ENCODE measurements around the gene LAG3.

The LAG3 gene

GRCh38 chr12:6766651-6767349 lies 5.5 kb upstream of the LAG3 start:
- TF ChIP-seq ZFX (IDR thresholded peaks at IDR 0.05) = peak; percentile 68; the same call in 1 of the 2 replicates
- TF ChIP-seq, protein P1, sequence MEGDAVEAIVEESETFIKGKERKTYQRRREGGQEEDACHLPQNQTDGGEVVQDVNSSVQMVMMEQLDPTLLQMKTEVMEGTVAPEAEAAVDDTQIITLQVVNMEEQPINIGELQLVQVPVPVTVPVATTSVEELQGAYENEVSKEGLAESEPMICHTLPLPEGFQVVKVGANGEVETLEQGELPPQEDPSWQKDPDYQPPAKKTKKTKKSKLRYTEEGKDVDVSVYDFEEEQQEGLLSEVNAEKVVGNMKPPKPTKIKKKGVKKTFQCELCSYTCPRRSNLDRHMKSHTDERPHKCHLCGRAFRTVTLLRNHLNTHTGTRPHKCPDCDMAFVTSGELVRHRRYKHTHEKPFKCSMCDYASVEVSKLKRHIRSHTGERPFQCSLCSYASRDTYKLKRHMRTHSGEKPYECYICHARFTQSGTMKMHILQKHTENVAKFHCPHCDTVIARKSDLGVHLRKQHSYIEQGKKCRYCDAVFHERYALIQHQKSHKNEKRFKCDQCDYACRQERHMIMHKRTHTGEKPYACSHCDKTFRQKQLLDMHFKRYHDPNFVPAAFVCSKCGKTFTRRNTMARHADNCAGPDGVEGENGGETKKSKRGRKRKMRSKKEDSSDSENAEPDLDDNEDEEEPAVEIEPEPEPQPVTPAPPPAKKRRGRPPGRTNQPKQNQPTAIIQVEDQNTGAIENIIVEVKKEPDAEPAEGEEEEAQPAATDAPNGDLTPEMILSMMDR (conservative IDR thresholded peaks at IDR 0.05) = peak; percentile 95
- peak overlapping the region; percentile 87 for H3K27ac ChIP-seq

DNA sequence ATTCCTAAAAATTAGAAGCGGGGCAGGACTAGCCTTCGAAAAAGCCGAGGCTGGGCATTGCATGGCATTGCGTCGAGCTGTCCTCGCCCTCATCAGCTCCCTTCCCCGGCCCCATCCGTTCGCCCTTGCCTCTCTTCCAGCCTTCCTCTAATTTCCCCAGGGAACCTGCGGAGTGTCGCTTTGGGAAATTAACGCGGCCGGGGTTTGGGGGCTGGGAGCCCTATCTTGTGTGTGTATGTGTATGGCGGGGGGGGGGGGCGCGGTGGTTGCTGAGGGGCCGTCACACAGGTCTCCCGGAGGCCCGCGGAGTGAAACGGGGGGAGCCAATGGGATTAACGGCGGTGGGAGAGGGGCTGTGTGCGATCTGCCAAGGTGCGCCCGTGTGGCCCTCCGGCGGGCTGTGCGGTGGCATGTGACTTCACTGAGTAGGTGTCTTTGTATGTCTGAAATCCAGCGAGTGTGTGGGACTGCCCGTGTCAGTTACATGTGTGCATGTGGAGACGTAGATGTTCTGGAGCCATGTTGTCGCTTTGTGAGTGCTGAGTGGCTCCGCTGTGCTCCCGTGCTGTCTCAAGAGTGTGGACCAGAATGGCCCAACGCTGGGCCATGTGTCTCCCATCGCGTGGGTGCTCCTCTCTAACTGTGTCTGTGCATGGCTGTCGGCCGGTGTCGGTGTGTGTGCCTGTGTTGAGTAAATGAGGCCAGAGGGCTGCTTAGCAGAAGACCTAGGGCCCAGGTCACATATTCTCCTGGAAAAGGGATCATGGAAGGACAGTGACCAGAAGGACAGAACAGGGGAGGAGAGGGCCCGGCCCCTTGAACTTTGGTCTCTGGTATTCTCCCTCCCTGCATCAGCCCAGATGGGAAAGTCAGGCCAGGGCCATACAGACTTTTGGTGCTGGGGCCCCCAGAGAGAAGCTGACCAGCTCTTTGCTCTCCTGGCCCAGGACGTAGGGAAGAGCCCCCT lies 4.7 kb upstream of the LAG3 start:
- TF ChIP-seq, protein P1 (conservative IDR thresholded peaks at IDR 0.05) = no peak
- no peak for TF ChIP-seq ZFX (IDR thresholded peaks at IDR 0.05)
- peak overlapping the region; percentile 87 for H3K27ac ChIP-seq

DNA sequence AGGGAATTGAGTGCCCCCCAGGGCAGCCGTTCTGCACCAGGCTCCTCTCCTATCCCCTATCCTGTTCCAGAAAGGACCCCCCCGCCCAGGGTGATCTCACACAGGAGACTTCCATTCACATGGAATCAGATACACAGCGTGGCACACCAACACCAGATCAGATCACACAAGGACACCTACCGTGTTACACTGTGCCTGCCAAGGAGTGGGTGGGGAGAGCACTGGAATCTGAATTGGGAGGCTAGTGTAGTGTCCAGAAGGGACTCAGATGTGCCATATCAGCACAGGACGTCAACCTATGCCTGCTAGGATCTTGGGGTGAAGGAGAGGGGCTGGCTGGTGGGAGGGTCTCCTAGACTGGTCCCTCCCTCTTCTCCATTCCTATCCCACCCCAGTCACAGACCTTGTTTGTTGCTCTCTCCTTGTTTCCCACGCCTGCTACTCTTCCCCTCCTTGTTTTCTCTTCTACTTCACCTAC lies 3.8 kb upstream of the LAG3 start:
- no peak for TF ChIP-seq ZFX (IDR thresholded peaks at IDR 0.05)
- TF ChIP-seq, protein P1 (conservative IDR thresholded peaks at IDR 0.05) = no peak
- H3K27ac ChIP-seq = peak overlapping the region; percentile 87

DNA sequence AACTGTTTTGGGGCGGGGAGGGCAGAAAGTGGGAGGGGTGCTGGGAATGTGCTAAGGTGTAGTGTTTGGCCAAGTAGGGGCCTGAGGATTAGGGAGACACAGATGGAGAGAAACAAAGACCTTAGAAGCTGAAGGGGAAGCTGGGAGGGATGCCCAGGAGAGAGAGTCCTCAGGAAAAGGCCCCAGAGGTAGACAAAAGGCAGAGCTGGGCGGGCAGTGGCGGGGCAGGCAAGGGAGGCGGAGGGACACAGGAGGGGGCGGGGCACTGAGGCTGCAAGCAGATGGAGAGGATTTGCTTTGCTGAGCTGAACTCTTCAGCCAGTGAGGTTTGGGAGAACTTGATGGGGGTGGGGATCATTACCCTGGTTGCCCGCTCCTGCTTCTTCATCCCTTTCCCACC lies 3.3 kb upstream of the LAG3 start:
- no peak overlapping the region for H3K27ac ChIP-seq
- TF ChIP-seq, protein P1 (conservative IDR thresholded peaks at IDR 0.05) = no peak
- TF ChIP-seq ZFX (IDR thresholded peaks at IDR 0.05) = no peak

DNA sequence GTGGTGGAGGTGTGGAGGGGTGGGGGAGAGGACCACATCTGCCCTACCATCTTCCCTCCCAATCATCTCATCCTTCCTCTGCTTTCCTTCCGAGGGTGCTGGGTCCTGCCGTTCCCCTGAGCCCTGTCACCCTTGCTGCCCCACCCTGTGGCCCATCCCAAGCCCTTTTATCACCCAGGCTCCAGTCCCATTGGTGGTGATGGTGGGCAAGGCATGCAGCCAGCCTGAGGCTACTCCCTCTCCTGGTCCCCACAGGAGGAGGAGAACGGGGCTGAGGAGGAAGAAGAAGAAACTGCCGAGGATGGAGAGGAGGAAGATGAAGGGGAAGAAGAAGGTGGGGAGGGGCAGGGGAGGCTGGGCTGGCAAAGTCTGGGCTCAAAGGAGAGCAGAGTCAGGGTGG lies 2.7 kb upstream of the LAG3 start:
- TF ChIP-seq, protein P1 (conservative IDR thresholded peaks at IDR 0.05) = no peak
- no peak for TF ChIP-seq ZFX (IDR thresholded peaks at IDR 0.05)
- H3K27ac ChIP-seq = no peak overlapping the region

GRCh38 chr12:6770094-6770493 lies 2.2 kb upstream of the LAG3 start:
- TF ChIP-seq, protein P1 (conservative IDR thresholded peaks at IDR 0.05) = no peak
- no peak for TF ChIP-seq ZFX (IDR thresholded peaks at IDR 0.05)
- H3K27ac ChIP-seq = no peak overlapping the region

DNA sequence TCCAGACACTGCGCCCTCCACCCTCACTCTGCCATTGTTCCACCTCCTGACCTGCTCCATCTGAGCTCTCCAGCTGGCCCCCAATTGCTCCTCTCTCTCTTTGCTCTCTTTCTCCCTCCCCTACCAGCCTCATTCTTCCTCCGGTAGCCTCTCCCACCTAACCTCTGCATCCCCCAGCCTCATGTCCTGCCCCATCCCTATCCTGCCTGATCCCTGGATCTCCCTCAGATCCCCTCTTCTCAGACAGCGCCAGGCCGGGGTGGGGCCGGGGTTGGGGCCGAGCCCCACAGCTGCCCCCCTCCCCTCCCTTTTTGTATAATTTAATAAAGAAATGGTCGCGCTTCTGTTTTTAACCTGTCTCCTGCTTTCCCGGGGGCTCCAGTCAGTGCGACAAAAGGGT lies 1.7 kb upstream of the LAG3 start:
- no peak for TF ChIP-seq ZFX (IDR thresholded peaks at IDR 0.05)
- TF ChIP-seq, protein P1 (conservative IDR thresholded peaks at IDR 0.05) = no peak
- no peak overlapping the region for H3K27ac ChIP-seq
